Lung (tissue), 13 donors: Measurements from ENCODE around the gene TPX2. TPM values are rescaled to one million over a fixed set of nuclear protein-coding genes. Genes with fewer than 3 reads are reported as not detected.

Source experiments
- ATAC-seq: fragments of 200-7000 bp; cut with Tn5 transposase; one replicate; pipeline ENCODE4 v1.9.1; 2020; ENCODE audit warnings: moderate number of reproducible peaks; ENCODE audit not compliant: insufficient read depth, low FRiP score
- DNase-seq, 3 donors: peaks; one replicate each; pipeline ENCODE4 v3.0.0-alpha.2; 2013 to 2017
- H3K27ac ChIP-seq, 2 donors: one replicate each; pipeline ENCODE4 v1.5.1; 2013; ENCODE audit warnings: mild to moderate bottlenecking in 2 of 2, moderate library complexity in 2 of 2, control low read depth in 1 of 2, inconsistent platforms in 1 of 2, low read depth in 1 of 2, low read length in 1 of 2
- H3K27me3 ChIP-seq, 3 donors: one replicate each; pipeline ENCODE4 v1.5.1; 2013; ENCODE audit warnings: low read length in 2 of 3; ENCODE audit not compliant: control insufficient read depth in 3 of 3, insufficient read depth in 3 of 3
- H3K36me3 ChIP-seq, 4 donors: one replicate each; pipeline ENCODE4 v1.5.1; 2013; ENCODE audit warnings: low read length in 4 of 4, mild to moderate bottlenecking in 1 of 4, moderate library complexity in 1 of 4; ENCODE audit not compliant: control insufficient read depth in 4 of 4, insufficient read depth in 4 of 4
- H3K4me1 ChIP-seq, 5 donors: one replicate each; pipeline ENCODE4 v1.5.1; 2013; ENCODE audit warnings: low read length in 5 of 5, mild to moderate bottlenecking in 2 of 5, moderate library complexity in 1 of 5; ENCODE audit not compliant: control insufficient read depth in 5 of 5, insufficient read depth in 5 of 5
- H3K4me3 ChIP-seq: one replicate; pipeline ENCODE4 v1.5.1; 2013; ENCODE audit warnings: mild to moderate bottlenecking, control low read depth, moderate library complexity
- H3K9ac ChIP-seq, 2 donors: one replicate each; pipeline ENCODE4 v1.5.1; 2013; ENCODE audit warnings: low read length in 2 of 2, control low read depth in 1 of 2; ENCODE audit not compliant: insufficient read depth in 1 of 2
- H3K9me3 ChIP-seq, 4 donors: one replicate each; pipeline ENCODE4 v1.5.1; 2013; ENCODE audit warnings: low read length in 3 of 4, mild to moderate bottlenecking in 1 of 4, moderate library complexity in 1 of 4; ENCODE audit not compliant: control insufficient read depth in 4 of 4, insufficient read depth in 3 of 4
- WGBS, 2 donors: extraction: QIAGEN DNeasy Blood & Tissue Kit; methylation state at CpG; one replicate each; pipeline ENCODE4 v1.1.7; 2013; 5-methylcytosine and 5-hydroxymethylcytosine counted together
- polyA plus RNA-seq, 2 donors: library from polyadenylated mRNA; stranded (reverse); fragments of 200-250 nt; gene quantifications; one replicate each; pipeline ENCODE4 v1.2.1, GENCODE V29; 2013
- small RNA-seq: library from RNA; depleted of rRNA; stranded (forward); fragments of <200 nt; gene quantifications from one replicate; pipeline ENCODE3, GENCODE V24; 2014; ENCODE audit warnings: low replicate concordance
- total RNA-seq, 2 donors: library from RNA; depleted of rRNA in 1 of 2; stranded (reverse); fragments of >200 nt in 1 of 2; gene quantifications; one replicate each; pipeline ENCODE4 v1.2.1, GENCODE V29; 2014 to 2021
- TF ChIP-seq, protein P1 (sequence below): IDR thresholded peaks from 2 replicates; pipeline ENCODE4 v1.5.1; 2012; ENCODE audit warnings: mild to moderate bottlenecking; ENCODE audit errors: control extremely low read depth, extremely low read depth
- donor health status: control.
- donor health status: control.
- donor health status: Bipolar disorder and iron deficiency.
- donor health status: healthy.
- donor health status: DM: yes; HTN: yes; CAD: no.

Gene TPX2
- total and polyA plus RNA-seq, 4 donors, result 1.6 to 6.5 (median 2.0) TPM

DNA sequence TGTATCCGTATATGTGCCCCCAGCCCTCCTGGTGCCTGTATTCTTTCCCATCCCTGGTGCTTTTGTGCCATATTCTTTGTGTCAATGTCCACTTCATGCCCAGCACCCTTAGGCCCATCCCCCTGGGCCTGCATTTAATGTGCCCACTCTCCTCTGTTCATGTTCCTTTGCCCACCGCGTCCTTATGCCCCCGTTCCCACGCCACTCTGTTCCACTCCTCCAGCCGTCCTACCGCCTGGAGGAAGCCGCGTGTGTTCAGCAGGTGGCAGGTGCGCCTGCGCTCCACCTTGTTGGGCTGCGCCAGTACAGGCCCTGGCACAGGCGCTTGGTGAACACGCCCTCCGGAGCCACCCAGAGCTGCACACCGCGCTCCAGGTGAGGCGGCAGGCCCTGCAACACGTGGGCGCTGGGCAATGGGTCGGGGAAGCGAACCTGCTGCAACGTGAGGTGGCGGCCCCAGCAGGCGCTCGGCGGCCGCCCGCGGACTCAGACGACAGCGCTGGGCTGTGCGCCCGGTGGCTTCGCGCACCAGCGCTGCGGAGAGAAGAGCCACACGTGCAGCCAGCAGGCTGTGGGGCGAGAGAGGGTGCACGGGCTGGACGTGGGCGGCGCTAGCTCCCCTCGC, 110.3 kb downstream of the TPX2 start:
- TF ChIP-seq, protein P1, sequence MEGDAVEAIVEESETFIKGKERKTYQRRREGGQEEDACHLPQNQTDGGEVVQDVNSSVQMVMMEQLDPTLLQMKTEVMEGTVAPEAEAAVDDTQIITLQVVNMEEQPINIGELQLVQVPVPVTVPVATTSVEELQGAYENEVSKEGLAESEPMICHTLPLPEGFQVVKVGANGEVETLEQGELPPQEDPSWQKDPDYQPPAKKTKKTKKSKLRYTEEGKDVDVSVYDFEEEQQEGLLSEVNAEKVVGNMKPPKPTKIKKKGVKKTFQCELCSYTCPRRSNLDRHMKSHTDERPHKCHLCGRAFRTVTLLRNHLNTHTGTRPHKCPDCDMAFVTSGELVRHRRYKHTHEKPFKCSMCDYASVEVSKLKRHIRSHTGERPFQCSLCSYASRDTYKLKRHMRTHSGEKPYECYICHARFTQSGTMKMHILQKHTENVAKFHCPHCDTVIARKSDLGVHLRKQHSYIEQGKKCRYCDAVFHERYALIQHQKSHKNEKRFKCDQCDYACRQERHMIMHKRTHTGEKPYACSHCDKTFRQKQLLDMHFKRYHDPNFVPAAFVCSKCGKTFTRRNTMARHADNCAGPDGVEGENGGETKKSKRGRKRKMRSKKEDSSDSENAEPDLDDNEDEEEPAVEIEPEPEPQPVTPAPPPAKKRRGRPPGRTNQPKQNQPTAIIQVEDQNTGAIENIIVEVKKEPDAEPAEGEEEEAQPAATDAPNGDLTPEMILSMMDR, result no peak
- ATAC-seq (no peak), DNase-seq (peak in 1 of 3 donors; percentile 31)
- no peak overlapping the region for H3K9ac ChIP-seq
- H3K36me3 ChIP-seq, result no peaks in the 10 kb centered on the region
- H3K4me1 ChIP-seq, result peaks cover 0 to 14% (median 3%) of the 10 kb centered on the region in 5 donors
- no peaks in the 10 kb centered on the region for H3K9me3 ChIP-seq
- no peak overlapping the region for H3K27ac ChIP-seq
- 30 to 52% methylated on average over 45 of the region's 45 CpGs for WGBS, 2 donors
- H3K27me3 ChIP-seq, result peaks cover 0 to 21% (median 6%) of the 10 kb centered on the region in 3 donors
- no peak overlapping the region for H3K4me3 ChIP-seq

Small RNAs within 50 kb of the gene (small RNA-seq; reads per million reads assigned to genes)
- gene AL160175.1, result not detected

Other genes starting within 250 kb of the TPX2 start
- gene HM13, start 224.8 kb upstream of the TPX2 start, total RNA-seq, result 100 to 1,000 TPM in 1 of 2 donors, 10 to 100 TPM in 1; 53.5 to 237 TPM
- gene HM13, start 224.8 kb upstream of the TPX2 start, polyA plus RNA-seq, result 100 to 1,000 TPM; 173 to 249 TPM
- 100 to 1,000 TPM; 251 to 389 TPM for gene ID1, start 134.0 kb upstream of the TPX2 start, total RNA-seq
- 100 to 1,000 TPM; 299 to 824 TPM for gene ID1, start 134.0 kb upstream of the TPX2 start, polyA plus RNA-seq
- 10 to 100 TPM; 14.4 to 18.8 TPM for gene COX4I2, start 101.4 kb upstream of the TPX2 start, total RNA-seq
- gene COX4I2, start 101.4 kb upstream of the TPX2 start, polyA plus RNA-seq, result 10 to 100 TPM; 21.0 to 51.8 TPM
- 100 to 1,000 TPM; 113 to 150 TPM for gene BCL2L1, start 16.4 kb upstream of the TPX2 start, total RNA-seq
- gene BCL2L1, start 16.4 kb upstream of the TPX2 start, polyA plus RNA-seq, result 100 to 1,000 TPM; 107 to 120 TPM
- under 1 TPM in 1 of 2 donors, not detected in 1; 0.28 TPM for gene MYLK2, start 80.1 kb downstream of the TPX2 start, total RNA-seq
- under 1 TPM; 0.06 to 0.26 TPM for gene MYLK2, start 80.1 kb downstream of the TPX2 start, polyA plus RNA-seq
- 1 to 10 TPM; 2.3 to 2.7 TPM for gene FOXS1, start 106.3 kb downstream of the TPX2 start, total RNA-seq
- 1 to 10 TPM; 1.4 to 3.2 TPM for gene FOXS1, start 106.3 kb downstream of the TPX2 start, polyA plus RNA-seq
- gene DUSP15, start 131.2 kb downstream of the TPX2 start, total RNA-seq, result 1 to 10 TPM; 4.1 to 4.7 TPM
- gene DUSP15, start 131.2 kb downstream of the TPX2 start, polyA plus RNA-seq, result 1 to 10 TPM; 1.6 to 1.7 TPM
- gene TTLL9, start 131.3 kb downstream of the TPX2 start, total RNA-seq, result 1 to 10 TPM; 7.1 to 8.9 TPM
- 1 to 10 TPM; 1.9 to 2.5 TPM for gene TTLL9, start 131.3 kb downstream of the TPX2 start, polyA plus RNA-seq
- 10 to 100 TPM in 1 of 2 donors, 1 to 10 TPM in 1; 6.3 to 10.7 TPM for gene PDRG1, start 212.8 kb downstream of the TPX2 start, total RNA-seq
- gene PDRG1, start 212.8 kb downstream of the TPX2 start, polyA plus RNA-seq, result 10 to 100 TPM; 12.3 to 13.0 TPM
- under 1 TPM; 0.03 to 0.12 TPM for gene XKR7, start 228.9 kb downstream of the TPX2 start, total RNA-seq
- gene XKR7, start 228.9 kb downstream of the TPX2 start, polyA plus RNA-seq, result under 1 TPM; 0.02 to 0.08 TPM